Endometrial microvascular endothelial cells (primary cell): ENCODE measurements around the gene LRP4. TPM values are rescaled to one million over a fixed set of nuclear protein-coding genes. Genes with fewer than 3 reads are reported as not detected.
"Not testable (repeated sequence)": the region's sequence is repeated elsewhere in the genome, so short reads cannot be mapped to it uniquely, and the experiment has no call there.

Experiments
- in situ Hi-C: cut with HindIII; loops from 2 replicates; pipeline ENCODE4 v1.10.0; 2017; ENCODE audit warnings: low sequenced_read_pairs, low pct_unique_long_range_greater_than_20kb; ENCODE audit errors: inconsistent ontology term
- total RNA-seq: library from RNA; depleted of rRNA; stranded (reverse); fragments of >200 nt; gene quantifications from one replicate; pipeline ENCODE4 v1.2.3, GENCODE V29; 2015; ENCODE audit errors: inconsistent ontology term

Gene LRP4
- total RNA-seq, 1 donor from 2014 or later = 0.19 TPM

GRCh38 chr11:46930089-46930488 lies 11.7 kb upstream of the LRP4 start:
- in situ Hi-C loops = no loop called here

- in situ Hi-C loops = not testable (repeated sequence)
These were observed 10.4 kb upstream of the LRP4 start for GRCh38 chr11:46928701-46929100.

- in situ Hi-C loops = not testable (repeated sequence)
These were observed 9.6 kb upstream of the LRP4 start for GRCh38 chr11:46927928-46928327.

- in situ Hi-C loops = no loop called here
These were observed 2.4 kb upstream of the LRP4 start for GRCh38 chr11:46920755-46921154.

- in situ Hi-C loops = no loop called here
These were observed 601 bp upstream of the LRP4 start for GRCh38 chr11:46918788-46919513.

GRCh38 chr11:46917762-46918082 lies 628 bp downstream of the LRP4 start:
- in situ Hi-C loops = no loop called here

GRCh38 chr11:46917109-46917761 lies 1.1 kb downstream of the LRP4 start:
- in situ Hi-C loops = no loop called here

GRCh38 chr11:46916286-46917108 lies 1.9 kb downstream of the LRP4 start:
- in situ Hi-C loops = no loop called here

- in situ Hi-C loops = no loop called here
These were observed 3.4 kb downstream of the LRP4 start for GRCh38 chr11:46914910-46915309.

GRCh38 chr11:46914363-46914762 lies 4.0 kb downstream of the LRP4 start:
- in situ Hi-C loops = no loop called here

- in situ Hi-C loops = no loop called here
These were observed 4.9 kb downstream of the LRP4 start for GRCh38 chr11:46913484-46913883.

GRCh38 chr11:46912526-46913150 lies 5.7 kb downstream of the LRP4 start:
- in situ Hi-C loops = no loop called here

- in situ Hi-C loops = no loop called here
These were observed 10.7 kb downstream of the LRP4 start for GRCh38 chr11:46907606-46908005.

GRCh38 chr11:46906609-46907041 lies 11.7 kb downstream of the LRP4 start:
- in situ Hi-C loops = no loop called here

- in situ Hi-C loops = no loop called here
These were observed 12.5 kb downstream of the LRP4 start for GRCh38 chr11:46905806-46906205.

- in situ Hi-C loops = no loop called here
These were observed 14.5 kb downstream of the LRP4 start for GRCh38 chr11:46903846-46904245.

GRCh38 chr11:46902694-46903093 lies 15.7 kb downstream of the LRP4 start:
- in situ Hi-C loops = no loop called here

- in situ Hi-C loops = no loop called here
These were observed 17.2 kb downstream of the LRP4 start for GRCh38 chr11:46901156-46901555.

GRCh38 chr11:46900091-46900746 lies 18.1 kb downstream of the LRP4 start:
- in situ Hi-C loops = no loop called here
